AG10803 (cell line): ENCODE data around the gene POFUT2.

Experiments
- DNase-seq: peaks from one replicate; pipeline ENCODE4 v3.0.0; 2010; ENCODE audit warnings: low read depth
- H3K4me3 ChIP-seq: 2 replicates; pipeline ENCODE4 v1.5.1; 2011; ENCODE audit warnings: mild to moderate bottlenecking, low read length, control low read depth
- TF ChIP-seq, protein P1 (sequence below): conservative IDR thresholded peaks from 2 replicates; pipeline ENCODE4 v1.5.1; 2011; ENCODE audit warnings: mild to moderate bottlenecking, low read length, control low read depth, inconsistent platforms

The POFUT2 gene

DNA sequence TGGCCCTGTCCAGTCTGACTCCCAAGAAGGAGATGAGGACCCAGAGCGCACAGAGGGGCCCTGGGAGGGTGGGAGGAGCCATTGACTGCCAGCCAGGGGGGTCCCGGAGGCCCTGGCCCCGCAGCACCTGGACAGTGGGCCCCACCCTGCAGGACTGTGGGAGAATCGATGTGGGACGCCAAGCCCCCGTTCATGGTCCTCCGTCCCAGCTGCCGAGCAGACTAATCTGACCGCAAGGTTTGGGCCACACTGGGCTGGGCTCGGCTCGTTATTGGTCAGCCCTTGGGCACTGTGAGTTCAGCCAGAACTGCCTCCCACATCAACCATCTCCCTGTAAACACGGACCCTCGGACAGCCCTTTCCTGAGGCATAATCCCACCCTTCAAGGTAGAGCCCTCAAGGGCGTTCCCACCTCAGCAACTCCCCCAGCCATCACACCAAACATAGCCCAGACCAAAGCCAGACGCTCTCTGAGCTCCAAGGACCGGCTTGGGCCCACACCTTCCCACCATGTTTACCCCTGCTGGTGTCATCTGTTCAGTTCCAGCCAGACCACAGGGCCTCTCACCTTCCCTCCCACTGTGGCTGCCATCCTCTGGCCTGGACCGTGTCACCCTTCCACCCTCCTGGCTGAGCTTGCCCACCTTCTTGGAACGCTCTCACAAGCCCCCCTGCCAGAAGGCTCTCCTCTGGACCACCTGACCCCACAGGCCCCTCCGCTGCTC lies 16.2 kb upstream of the POFUT2 start:
- TF ChIP-seq, protein P1, sequence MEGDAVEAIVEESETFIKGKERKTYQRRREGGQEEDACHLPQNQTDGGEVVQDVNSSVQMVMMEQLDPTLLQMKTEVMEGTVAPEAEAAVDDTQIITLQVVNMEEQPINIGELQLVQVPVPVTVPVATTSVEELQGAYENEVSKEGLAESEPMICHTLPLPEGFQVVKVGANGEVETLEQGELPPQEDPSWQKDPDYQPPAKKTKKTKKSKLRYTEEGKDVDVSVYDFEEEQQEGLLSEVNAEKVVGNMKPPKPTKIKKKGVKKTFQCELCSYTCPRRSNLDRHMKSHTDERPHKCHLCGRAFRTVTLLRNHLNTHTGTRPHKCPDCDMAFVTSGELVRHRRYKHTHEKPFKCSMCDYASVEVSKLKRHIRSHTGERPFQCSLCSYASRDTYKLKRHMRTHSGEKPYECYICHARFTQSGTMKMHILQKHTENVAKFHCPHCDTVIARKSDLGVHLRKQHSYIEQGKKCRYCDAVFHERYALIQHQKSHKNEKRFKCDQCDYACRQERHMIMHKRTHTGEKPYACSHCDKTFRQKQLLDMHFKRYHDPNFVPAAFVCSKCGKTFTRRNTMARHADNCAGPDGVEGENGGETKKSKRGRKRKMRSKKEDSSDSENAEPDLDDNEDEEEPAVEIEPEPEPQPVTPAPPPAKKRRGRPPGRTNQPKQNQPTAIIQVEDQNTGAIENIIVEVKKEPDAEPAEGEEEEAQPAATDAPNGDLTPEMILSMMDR, result no peak
- no peak for DNase-seq
- H3K4me3 ChIP-seq, result no peak overlapping the region

DNA sequence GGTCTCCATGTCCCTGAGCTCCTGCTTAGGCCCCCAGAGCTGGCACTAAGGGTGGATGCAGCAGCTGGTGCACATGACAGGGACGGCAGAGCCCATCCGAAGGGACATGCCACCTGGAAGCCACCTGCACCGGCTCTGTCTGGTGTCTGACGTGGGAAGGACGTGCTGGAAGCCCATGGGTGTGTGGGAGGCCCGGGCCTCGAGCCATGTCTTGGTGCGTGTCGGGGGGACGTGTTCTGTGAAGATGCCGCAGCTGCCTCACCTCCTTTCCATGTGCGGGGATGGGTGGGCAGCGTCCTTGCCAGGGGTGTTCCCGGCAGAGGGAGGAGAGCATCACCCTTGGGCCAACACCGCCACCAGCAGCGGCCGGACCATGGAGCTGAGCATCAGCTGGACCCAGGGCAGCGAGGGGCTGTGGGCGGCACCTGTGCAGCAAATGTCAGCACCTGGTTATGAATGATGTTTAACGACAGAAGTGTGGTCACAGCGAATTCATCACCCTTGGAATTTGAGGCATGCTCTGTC lies 15.5 kb upstream of the POFUT2 start:
- DNase-seq, result no peak
- TF ChIP-seq, protein P1, result no peak
- H3K4me3 ChIP-seq, result no peak overlapping the region

DNA sequence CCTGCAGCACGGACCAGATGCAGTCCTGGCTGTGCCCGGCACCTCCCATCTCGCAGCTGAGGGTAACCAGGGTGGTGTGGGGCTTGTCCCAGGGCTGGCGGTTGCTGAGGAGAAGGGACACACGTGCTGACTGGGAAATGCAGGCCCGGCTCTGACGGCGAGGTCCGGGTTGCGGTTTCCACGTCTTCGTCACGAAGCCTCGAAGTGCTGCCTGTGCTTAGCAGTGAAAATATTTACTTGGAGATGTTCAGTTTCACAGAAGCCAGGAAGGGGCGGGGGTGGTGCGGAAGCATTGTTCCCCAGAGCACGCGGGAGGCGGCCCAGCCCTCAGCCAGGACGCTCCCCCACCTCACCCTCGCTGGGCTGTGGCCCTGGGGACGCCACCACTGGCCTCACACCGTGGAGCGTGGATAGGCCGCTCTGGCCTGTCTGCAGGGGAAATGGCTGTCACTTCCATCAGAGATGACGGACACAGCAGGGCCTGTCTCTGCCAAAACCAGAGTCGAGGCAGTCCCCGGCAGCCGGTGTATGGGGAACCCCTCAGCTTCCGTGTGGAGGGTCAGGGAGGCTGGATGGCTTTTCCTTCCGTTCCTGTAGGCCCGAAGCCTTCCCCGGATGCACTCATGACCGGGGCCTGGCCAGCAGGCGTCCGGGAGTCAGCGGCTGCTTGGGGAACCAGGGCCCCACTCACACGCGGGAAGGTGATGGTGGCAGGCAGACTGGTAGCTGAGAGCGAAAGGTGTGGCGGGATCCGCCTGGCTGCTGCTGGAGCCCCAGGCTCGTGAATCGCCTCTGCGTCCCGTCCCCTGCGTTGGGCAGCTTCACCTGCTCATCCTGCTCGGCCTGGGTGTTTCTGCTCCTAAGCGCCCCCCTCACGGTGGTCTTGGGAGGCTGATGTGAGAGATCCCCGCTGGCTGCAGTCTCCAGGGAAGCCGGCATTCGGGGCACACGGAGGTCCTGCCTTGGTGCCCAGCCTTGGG lies 14.7 kb upstream of the POFUT2 start:
- TF ChIP-seq, protein P1, result no peak
- peak; percentile 49 for DNase-seq
- no peak overlapping the region for H3K4me3 ChIP-seq

DNA sequence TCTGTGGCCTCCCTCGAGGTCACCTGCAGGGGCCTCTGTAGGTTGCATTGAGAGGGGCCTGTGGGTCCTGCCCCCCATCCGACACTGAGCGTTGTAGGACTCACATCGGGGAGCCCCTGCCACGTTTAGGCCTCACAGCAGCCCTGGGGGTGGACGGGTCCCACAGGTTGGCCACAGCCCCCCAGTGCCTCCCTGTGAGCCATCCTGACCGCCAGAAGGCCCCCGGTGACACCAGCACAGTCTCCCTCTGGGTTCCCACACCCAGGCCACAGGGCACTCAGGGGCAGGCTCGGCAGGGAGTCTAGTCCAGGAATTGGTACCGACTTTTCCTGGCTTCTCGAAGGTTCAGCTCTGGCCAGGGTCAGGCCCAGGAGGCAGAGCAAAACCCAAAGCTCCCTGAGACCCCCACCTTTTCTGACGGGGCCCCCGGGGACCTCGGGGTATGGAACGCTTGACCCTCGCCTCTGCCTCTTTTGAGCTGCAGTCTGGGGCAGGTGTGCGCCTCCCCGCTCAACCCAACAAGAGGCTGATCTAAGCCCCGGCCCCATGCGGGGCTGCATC lies 13.9 kb upstream of the POFUT2 start:
- no peak overlapping the region for H3K4me3 ChIP-seq
- DNase-seq, result no peak
- TF ChIP-seq, protein P1, result no peak

DNA sequence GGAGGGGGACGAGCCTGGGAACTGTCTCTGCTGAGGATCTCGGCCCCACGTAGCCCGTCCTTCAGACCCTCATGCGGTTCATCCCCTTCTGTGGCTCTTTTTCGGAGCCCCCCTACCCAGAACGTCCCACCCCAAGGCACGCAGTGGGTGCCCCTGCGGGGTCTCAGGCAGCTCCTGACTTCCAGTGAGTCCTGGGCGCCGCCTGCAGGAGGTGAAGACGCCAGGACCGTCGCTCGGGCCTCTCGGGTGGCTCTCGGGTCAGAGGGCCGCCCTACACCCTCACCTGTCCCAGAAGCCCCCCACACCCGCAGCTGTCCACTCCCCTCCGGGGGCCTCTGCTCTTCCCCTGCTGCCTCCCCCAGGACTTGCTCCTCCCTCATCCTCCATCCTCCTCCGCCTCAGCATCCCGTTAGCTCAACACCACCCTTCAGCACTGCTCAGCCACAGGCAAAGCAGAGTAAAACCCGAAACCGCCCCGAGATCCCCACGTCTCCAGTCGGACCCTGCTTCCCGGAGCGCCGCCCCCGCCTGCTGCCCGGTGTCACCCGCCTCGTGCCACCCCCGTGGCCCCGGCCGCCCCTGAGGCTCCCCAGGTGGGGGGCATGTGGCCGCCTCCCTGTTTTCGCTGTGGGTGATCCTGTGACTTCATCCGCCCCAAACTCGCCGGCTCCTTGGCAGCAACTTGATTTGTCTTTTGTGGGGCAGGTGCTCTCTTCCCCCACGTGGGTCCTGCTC lies 13.3 kb upstream of the POFUT2 start:
- TF ChIP-seq, protein P1, result no peak

DNA sequence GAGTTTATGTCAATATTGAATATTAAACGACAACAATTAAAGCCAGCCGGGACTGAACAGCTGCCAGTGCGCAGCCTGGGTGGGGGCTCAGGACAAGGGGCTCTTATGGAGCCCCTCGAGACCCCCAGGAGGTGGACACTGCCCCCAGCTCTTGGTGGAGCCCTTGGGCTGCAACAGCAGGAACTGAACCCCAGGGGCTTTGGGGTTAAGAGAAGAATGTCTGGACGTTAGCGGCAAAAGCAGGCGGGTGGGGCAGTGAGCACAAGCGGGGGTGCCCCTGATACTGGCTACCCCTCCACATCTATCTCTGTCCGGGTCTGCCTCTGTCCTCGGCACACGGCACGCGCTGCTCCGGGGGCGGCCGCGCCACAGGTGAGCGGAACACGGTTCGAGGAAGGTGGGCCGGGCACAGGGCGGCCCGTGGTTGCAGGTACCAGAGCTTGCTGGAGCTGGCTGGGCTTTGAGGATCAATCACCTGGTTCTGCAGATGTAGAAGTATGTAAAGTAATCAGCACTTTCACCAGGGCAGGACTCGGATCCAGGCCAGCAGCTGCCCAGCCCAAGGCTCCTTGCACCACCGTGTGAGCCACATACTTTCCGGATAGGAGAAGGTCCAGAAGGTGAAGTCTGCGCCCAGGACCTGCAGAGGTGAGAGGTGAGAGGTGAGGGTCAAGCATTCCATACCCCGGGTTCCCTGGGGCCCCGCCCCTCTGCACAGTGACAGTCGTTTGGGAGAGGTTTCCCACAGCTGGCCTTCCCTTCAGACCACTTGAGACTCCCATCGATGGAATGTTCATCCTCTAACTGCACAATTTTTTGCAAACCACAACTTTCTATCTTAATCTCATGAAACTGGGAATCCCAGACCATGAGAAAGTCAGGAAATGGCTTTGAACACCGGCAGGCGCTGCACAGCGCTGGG lies 12.4 kb upstream of the POFUT2 start:
- TF ChIP-seq, protein P1, result no peak
- peak; percentile 72 for DNase-seq
- H3K4me3 ChIP-seq, result no peak overlapping the region

More for the DNA sequence above, 13.3 kb upstream of the POFUT2 start:
- DNase-seq, result no peak
- H3K4me3 ChIP-seq, result no peak overlapping the region
